ENCODE data around the gene GZMM.

Gene GZMM

DNA sequence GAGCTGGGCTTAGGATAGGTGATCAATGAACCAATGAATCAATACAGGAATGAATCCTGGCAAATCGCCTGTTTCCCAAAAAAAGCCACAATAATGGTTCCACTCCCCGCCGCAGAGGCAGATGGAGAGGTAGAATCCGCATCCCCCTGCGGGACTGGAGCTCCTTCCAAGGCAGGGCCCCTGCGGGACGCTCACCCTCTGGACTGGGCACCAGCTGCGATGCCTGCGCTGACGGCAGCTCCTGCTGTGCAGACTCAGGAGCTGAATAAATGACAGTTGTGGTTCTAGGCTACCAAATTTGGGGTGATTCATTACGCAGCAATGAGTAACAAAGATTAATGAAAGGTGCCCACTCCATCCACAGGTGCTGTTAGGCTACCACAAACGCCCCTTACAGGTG lies 21.1 kb upstream of the GZMM start:
- TF ChIP-seq, protein P1, sequence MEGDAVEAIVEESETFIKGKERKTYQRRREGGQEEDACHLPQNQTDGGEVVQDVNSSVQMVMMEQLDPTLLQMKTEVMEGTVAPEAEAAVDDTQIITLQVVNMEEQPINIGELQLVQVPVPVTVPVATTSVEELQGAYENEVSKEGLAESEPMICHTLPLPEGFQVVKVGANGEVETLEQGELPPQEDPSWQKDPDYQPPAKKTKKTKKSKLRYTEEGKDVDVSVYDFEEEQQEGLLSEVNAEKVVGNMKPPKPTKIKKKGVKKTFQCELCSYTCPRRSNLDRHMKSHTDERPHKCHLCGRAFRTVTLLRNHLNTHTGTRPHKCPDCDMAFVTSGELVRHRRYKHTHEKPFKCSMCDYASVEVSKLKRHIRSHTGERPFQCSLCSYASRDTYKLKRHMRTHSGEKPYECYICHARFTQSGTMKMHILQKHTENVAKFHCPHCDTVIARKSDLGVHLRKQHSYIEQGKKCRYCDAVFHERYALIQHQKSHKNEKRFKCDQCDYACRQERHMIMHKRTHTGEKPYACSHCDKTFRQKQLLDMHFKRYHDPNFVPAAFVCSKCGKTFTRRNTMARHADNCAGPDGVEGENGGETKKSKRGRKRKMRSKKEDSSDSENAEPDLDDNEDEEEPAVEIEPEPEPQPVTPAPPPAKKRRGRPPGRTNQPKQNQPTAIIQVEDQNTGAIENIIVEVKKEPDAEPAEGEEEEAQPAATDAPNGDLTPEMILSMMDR (IDR thresholded peaks at IDR 0.05; ENCODE audit: control insufficient read depth, extremely low read depth, insufficient read depth): no peak
- H3K4me3 ChIP-seq (ENCODE audit: low read depth, low read length): no peak overlapping the region
- DNase-seq (ENCODE audit: low read depth): no peak

DNA sequence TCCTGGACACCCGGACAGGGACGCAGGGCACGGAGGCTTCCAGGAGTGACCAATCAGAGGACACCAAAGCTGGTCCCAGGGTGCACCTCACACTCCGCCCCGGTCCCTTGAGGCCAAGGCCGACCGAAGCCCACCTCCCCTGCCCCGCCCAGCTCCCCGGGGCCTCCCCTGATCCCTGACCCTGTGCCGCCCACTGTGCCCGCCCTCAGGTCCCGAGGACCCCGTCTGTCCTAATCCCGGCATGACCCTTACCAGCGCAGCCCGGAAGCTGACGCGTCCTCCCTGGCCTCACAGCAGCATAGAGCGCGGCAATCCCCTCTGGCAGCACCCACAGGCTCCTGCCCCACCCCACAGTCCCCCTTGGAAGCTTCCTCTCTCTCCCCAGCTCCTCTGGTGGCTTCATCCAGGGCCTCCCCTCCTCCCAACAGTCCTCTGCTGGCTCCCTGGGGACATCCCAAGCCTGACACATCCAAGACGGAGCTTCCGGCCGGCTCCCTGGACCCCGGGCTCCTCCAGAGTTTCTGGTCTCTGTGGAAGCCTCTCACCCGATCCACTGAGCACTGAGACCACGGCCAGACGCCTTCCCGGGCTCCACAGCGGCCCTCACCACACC lies 19.7 kb upstream of the GZMM start:
- no peak for DNase-seq (ENCODE audit: low read depth)
- TF ChIP-seq, protein P1 (IDR thresholded peaks at IDR 0.05; ENCODE audit: control insufficient read depth, extremely low read depth, insufficient read depth): no peak
- no peak overlapping the region for H3K4me3 ChIP-seq (ENCODE audit: low read depth, low read length)

DNA sequence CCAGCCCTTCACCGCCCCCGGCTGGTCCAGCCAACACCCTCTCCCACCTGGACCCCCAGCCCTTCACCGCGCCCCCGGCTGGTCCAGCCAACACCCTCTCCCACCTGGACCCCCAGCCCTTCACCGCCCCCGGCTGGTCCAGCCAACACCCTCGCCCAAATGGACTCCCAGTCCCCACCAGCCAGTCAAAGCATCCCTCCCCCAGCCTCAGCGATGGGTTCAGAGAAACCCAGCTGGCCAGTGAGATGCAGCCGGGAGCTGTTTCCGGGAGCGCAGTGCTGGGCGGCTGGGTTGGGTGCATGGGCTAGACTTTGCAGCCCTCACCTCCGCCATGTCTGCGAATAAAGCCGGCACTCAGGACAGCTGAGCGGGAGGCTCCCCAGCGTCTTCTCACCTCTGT lies 18.8 kb upstream of the GZMM start:
- no peak overlapping the region for H3K4me3 ChIP-seq (ENCODE audit: low read depth, low read length)
- DNase-seq (ENCODE audit: low read depth): no peak
- TF ChIP-seq, protein P1 (IDR thresholded peaks at IDR 0.05; ENCODE audit: control insufficient read depth, extremely low read depth, insufficient read depth): no peak

DNA sequence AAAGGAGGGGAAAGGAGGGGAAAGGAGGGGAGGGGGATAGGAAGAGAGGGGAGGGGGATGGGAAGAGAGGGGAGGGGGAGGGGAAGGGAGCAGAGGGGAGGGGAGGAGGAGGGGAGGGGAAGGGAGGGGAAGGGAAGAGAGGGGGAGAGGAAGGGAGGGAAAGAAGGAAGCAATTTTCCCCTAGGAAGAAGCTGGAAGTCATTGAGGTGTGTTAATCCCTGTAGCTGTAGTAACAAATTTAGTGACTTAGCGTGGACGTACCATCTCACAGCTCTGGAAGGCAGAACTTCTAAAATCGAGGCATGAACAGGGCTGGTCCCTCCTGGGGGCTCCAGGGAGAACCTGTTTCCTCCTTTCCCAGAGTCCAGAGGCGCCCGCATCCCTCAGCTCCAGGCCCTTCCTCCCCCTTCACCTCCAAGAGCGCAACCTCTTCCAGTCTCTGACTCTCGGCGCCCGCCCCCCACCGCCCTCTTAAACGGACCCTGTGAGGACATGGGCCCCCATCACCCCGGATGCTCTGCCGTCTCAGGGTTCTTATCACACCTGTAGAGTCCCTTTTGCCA lies 17.9 kb upstream of the GZMM start:
- TF ChIP-seq, protein P1 (IDR thresholded peaks at IDR 0.05; ENCODE audit: control insufficient read depth, extremely low read depth, insufficient read depth): no peak
- no peak for DNase-seq (ENCODE audit: low read depth)
- H3K4me3 ChIP-seq (ENCODE audit: low read depth, low read length): no peak overlapping the region

DNA sequence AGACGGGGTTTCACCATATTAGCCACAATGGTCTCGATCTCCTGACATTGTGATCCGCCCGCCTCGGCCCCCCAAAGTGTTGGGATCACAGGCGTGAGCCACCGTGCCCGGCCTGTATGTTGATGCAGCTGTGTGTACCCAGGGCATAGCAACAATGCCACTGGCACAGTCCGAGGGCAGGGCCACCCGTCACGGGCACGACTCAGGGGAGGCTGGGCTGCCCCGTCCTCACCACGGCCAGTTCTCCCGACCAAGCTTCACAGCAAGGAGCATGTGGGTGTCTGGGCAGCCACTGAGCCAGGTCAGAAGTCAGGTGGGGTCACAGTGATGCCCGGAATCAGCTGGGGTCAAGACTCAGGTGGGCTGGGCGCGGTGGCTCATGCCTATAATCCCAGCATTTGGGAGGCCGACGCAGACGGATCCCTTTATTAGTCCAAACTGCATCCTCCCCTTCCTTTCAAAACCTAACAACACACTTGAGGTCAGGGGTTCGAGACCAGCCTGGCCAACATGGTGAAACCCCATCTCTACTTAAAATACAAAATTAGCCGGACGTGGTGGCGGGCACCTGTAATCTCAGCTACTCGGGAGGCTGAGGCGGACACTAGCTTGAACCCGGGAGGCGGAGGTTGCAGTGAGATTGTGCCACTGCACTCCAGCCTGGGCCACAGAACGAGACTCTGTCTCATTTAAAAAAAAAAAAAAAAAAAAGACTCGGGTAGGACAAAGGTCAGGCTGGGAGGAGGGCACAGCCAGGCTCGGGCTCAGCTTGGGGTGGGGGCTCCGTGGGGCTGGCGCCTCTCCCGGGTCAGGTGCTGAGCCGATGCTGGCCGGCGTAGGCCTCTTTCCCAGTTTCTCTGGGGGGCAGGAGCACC lies 13.5 kb upstream of the GZMM start:
- TF ChIP-seq, protein P1 (IDR thresholded peaks at IDR 0.05; ENCODE audit: control insufficient read depth, extremely low read depth, insufficient read depth): no peak
- peak overlapping the region; percentile 93 for H3K4me3 ChIP-seq (ENCODE audit: low read depth, low read length)
- no peak for DNase-seq (ENCODE audit: low read depth)

DNA sequence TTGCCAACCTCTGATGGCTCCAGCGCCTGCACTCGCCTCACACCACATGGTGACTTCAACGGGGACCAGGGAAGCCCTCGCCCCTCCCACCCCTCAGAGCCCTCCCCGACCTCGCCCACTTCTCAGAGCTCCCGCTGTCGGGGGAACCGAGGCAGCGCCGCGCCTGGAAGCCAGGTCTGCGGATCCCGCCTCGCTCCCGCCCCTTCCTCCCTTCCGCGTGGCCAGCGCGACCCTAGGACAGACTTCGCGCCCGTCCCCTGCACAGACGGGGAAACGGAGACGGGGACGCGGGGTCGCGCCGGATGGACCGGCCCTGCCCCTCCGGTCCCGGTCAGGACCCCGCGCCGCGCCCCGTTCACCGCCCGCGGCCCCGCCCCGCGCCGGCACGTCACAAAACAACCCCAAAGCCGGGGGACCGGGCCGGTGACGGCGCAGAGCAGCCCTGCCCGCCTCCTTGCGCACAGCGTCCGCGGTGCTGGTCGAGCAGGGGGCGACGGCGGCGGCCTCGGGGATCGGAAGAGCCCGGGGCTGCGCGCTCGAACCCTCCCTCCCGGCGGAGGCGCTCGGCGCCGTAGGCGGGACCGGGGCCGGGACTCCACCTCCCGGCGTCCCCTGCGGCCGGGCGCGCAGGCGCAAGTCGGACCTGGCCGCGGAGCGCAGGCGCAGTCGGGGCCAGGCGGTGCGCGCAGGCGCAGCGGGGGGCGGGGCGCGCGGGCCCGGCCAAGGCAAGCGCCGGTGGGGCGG lies 12.7 kb upstream of the GZMM start:
- TF ChIP-seq, protein P1 (IDR thresholded peaks at IDR 0.05; ENCODE audit: control insufficient read depth, extremely low read depth, insufficient read depth): peak; percentile 20; the same call in 1 of the 2 replicates
- H3K4me3 ChIP-seq (ENCODE audit: low read depth, low read length): peak overlapping the region; percentile 93
- no peak for DNase-seq (ENCODE audit: low read depth)

All from LNCaP clone FGC (cell line).